ENCODE data around the gene HES1. TPM values are rescaled to one million over a fixed set of nuclear protein-coding genes. Genes with fewer than 3 reads are reported as not detected.
A peak's percentile ranks its signal among the peaks of the same experiment; 100 is the strongest.

The HES1 gene
- total and polyA plus RNA-seq, 8 donors, result 15.7 to 68.5 (median 36.3) TPM

DNA sequence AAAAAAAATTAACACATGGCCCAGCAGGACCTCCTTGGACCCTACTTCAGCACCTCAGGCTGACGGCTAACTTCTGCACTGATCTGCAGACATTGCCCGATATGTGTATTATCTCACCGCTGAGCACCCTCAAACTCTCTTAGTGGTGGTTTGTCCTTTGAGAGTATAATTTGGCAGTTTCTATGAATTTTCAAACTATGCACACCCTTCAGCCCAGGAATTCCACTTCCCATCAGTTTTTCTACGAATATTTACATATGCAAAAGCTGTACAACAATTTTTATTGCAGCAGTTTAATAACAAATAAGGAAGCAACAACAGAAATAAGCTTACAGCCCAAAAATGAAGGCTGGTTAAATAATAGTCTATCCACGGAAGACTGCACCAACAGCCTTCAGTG is 44.6 kb downstream of the HES1 start:
- Histone ChIP-seq H3K27ac (no peak overlapping the region), H3K4me1 (no peaks in the 10 kb centered on the region), H3K9me3 (no peaks in the 10 kb centered on the region), H3K27me3 (no peaks in the 10 kb centered on the region), H3K36me3 (no peaks in the 10 kb centered on the region), H3K4me3 (no peak overlapping the region)
- ATAC-seq (no peak), FAIRE-seq (no peak), DNase-seq (no peak)
- TF ChIP-seq CTCF (IDR thresholded peaks at IDR 0.05), result no peak
- WGBS, 2 donors, result 83 to 91% methylated on average over 5 of the region's 5 CpGs
- intact Hi-C loops (cut with DNase I), result no loop called here

DNA sequence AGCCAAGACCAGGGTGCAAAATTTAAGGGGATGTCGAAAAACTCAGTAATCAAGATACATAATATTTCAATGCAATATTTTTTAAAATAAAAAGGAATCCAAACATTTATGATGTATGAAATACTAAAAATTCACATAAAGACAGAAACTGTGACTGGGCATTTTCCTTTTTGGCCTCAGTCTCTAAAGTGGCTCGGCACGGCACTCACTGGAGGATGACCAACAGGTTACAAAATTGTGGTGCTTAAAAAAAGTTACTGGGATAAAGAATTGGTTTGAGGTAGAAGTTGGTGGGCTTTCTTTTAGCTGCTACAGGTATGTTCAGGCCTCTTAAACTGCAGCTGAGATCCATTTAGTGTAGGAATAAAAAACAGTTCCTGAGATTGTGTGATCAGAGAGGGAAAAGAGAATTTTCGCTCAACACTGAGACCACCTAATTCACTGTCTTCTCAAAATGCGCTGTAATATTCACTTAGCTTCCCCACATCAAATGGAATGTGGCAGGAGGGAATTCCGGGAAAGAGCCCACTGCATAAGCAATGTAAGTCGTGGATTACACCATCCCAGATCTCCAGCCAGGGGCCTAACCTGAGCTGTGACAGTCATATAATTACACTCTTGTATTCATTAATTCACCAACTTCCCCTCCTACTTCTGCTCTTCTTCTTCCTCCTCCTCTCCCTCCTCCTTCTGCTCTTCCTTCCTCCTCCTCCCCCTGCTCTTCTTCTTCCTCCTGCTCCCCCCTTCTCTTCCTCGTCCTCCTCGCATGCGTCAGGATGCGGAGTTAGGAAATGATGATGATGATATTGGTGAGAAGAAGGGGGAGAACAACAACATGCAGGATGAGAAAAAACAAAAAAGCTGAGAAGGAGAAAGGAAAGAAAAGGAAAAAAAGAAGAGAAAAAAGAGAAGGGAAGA is 45.9 kb downstream of the HES1 start:
- no peak for DNase-seq
- H3K36me3 ChIP-seq, result no peaks in the 10 kb centered on the region
- 88 to 89% methylated on average over 11 of the region's 11 CpGs for WGBS, 2 donors
- H3K4me3 ChIP-seq, result no peak overlapping the region
- no peaks in the 10 kb centered on the region for H3K9me3 ChIP-seq
- H3K4me1 ChIP-seq, result no peaks in the 10 kb centered on the region
- H3K27ac ChIP-seq, result no peak overlapping the region
- no peak for ATAC-seq
- H3K27me3 ChIP-seq, result no peaks in the 10 kb centered on the region
- TF ChIP-seq CTCF (IDR thresholded peaks at IDR 0.05), result no peak
- no peak for FAIRE-seq
- intact Hi-C loops (cut with DNase I), result no loop called here

DNA sequence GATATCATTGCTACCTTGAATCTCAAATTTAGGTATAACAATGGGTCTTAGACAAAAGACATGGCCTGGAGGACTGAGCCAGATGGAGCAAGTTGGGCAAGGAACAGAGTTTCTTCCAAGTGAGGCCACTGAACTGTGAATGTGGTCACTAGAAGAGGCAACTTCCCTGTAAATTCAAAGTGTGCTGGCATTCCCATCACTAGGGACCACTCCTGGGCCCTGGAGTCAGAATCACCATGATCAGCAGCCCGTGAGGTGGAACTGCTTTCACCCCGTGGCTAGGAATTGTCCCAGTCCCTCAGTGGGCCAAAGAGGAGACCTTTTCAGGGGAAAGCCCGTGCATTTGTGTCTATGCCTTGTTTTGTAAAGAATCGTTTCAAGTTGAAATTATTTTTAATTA is 47.3 kb downstream of the HES1 start:
- WGBS, 2 donors, result 82 to 90% methylated on average over 4 of the region's 4 CpGs
- intact Hi-C loops (cut with DNase I), result no loop called here
- TF ChIP-seq CTCF (IDR thresholded peaks at IDR 0.05), result no peak
- H3K27ac ChIP-seq, result no peak overlapping the region
- no peak for DNase-seq
- no peaks in the 10 kb centered on the region for H3K9me3 ChIP-seq
- no peaks in the 10 kb centered on the region for H3K4me1 ChIP-seq
- no peak for FAIRE-seq
- ATAC-seq, result no peak
- H3K36me3 ChIP-seq, result no peaks in the 10 kb centered on the region
- no peaks in the 10 kb centered on the region for H3K27me3 ChIP-seq
- no peak overlapping the region for H3K4me3 ChIP-seq

GRCh38 chr3:194184265-194184751 is 48.4 kb downstream of the HES1 start:
- 81 to 82% methylated on average over 4 of the region's 4 CpGs for WGBS, 2 donors
- FAIRE-seq (no peak), ATAC-seq (peak in 2 of 4 donors; percentile 59 to 61), DNase-seq (no peak)
- no peak overlapping the region for H3K4me3 ChIP-seq
- H3K36me3 ChIP-seq, result no peaks in the 10 kb centered on the region
- no peak overlapping the region for H3K27ac ChIP-seq
- intact Hi-C loops (cut with DNase I), result no loop called here
- H3K4me1 ChIP-seq, result peaks cover 0 to 7% (median 4%) of the 10 kb centered on the region in 3 donors
- H3K9me3 ChIP-seq, result no peaks in the 10 kb centered on the region
- no peak for TF ChIP-seq CTCF (IDR thresholded peaks at IDR 0.05)
- no peaks in the 10 kb centered on the region for H3K27me3 ChIP-seq

- intact Hi-C loops (cut with DNase I), result no loop called here
- H3K27ac ChIP-seq, result no peak overlapping the region
These were observed 48.9 kb downstream of the HES1 start for GRCh38 chr3:194184801-194185200.

More at GRCh38 chr3:194184801-194185200, 48.9 kb downstream of the HES1 start:
- no peak for TF ChIP-seq CTCF (IDR thresholded peaks at IDR 0.05)
- no peak overlapping the region for H3K4me3 ChIP-seq
- WGBS, 2 donors, result 87 to 96% methylated on average over 1 of the region's 1 CpG
- FAIRE-seq (no peak), DNase-seq (no peak), ATAC-seq (no peak)
- H3K4me1 ChIP-seq, result peaks cover 0 to 11% (median 7%) of the 10 kb centered on the region in 3 donors
- no peaks in the 10 kb centered on the region for H3K27me3 ChIP-seq
- no peaks in the 10 kb centered on the region for H3K9me3 ChIP-seq
- H3K36me3 ChIP-seq, result no peaks in the 10 kb centered on the region

All from pancreas (tissue), 10 donors.